AG04450 (cell line): ENCODE results near the gene CFAP99. TPM values are rescaled to one million over a fixed set of nuclear protein-coding genes. Genes with fewer than 3 reads are reported as not detected.

Source experiments
- CTCF ChIA-PET: fragments of 300-600, 350-600 bp; formaldehyde crosslinking; extraction: SDS; loops from one replicate; lab custom pipeline; 2022; ENCODE audit warnings: antibody characterized with exemption, inconsistent platforms; lab: Charles Lee
- POLR2A ChIA-PET: fragments of 350-600 bp; formaldehyde crosslinking; extraction: SDS; loops from one replicate; lab custom pipeline; 2021; ENCODE audit warnings: antibody characterized with exemption, inconsistent platforms; lab: Yijun Ruan, JAX
- DNase-seq: peaks from one replicate; pipeline ENCODE4 v3.0.0-alpha.2; 2011; ENCODE audit warnings: low read depth, low spot score
- H3K27ac ChIP-seq: one replicate; pipeline ENCODE4 v1.5.1; 2012; ENCODE audit warnings: low read depth, low read length, control low read depth
- H3K27me3 ChIP-seq: one replicate; pipeline ENCODE4 v1.6.0; 2012; ENCODE audit warnings: low read length; ENCODE audit not compliant: control insufficient read depth, insufficient read depth
- H3K4me3 ChIP-seq: 2 replicates; pipeline ENCODE4 v1.5.1; 2011; ENCODE audit warnings: mild to moderate bottlenecking, low read depth, low read length, control low read depth
- H3K9me3 ChIP-seq: 2 replicates; pipeline ENCODE4 v1.5.1; 2012; ENCODE audit warnings: low read length; ENCODE audit not compliant: control insufficient read depth, insufficient read depth
- polyA plus RNA-seq: library from polyadenylated mRNA; depleted of rRNA; stranded (reverse); fragments of >200 nt; gene quantifications from 2 replicates; pipeline ENCODE4 v1.2.3, GENCODE V29; 2011
- TF ChIP-seq, protein P1 (sequence below): IDR thresholded peaks from 2 replicates; pipeline ENCODE4 v1.5.1; 2011; ENCODE audit warnings: low read depth, low read length, control low read depth, inconsistent platforms

Gene CFAP99
- polyA plus RNA-seq, 1 experiment: not detected

DNA sequence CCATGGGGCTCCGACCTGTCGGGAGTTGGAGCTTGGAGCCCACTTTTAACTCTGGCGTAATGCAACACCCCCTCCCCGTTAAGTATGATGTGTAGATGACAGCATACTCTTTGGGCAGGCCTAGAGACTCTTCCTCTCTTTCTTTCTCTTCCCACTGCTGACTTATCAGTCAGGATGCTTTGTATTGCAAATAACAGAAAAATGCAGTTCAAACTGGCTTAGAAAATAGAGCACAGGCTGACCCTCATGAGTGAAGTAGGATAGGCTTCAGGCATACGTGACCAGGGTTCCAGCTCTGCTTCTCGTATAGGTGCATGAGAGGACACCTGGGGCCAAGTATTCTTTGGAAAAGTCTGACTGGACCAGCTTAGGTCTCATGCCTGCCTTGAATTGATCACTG, 26.8 kb downstream of the CFAP99 start:
- TF ChIP-seq, protein P1, sequence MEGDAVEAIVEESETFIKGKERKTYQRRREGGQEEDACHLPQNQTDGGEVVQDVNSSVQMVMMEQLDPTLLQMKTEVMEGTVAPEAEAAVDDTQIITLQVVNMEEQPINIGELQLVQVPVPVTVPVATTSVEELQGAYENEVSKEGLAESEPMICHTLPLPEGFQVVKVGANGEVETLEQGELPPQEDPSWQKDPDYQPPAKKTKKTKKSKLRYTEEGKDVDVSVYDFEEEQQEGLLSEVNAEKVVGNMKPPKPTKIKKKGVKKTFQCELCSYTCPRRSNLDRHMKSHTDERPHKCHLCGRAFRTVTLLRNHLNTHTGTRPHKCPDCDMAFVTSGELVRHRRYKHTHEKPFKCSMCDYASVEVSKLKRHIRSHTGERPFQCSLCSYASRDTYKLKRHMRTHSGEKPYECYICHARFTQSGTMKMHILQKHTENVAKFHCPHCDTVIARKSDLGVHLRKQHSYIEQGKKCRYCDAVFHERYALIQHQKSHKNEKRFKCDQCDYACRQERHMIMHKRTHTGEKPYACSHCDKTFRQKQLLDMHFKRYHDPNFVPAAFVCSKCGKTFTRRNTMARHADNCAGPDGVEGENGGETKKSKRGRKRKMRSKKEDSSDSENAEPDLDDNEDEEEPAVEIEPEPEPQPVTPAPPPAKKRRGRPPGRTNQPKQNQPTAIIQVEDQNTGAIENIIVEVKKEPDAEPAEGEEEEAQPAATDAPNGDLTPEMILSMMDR: no peak
- peaks cover 14% of the 10 kb centered on the region for H3K27me3 ChIP-seq
- no peaks in the 10 kb centered on the region; the same call in 1 of the 2 replicates for H3K9me3 ChIP-seq
- ChIA-PET CTCF (interaction anchor here (1.0 kb wide), 1 partner anchor 225 kb away, joined by 3 read pairs; no protein-coding TSS in a partner anchor), POLR2A (no interaction called here)
- no peak overlapping the region for H3K27ac ChIP-seq
- DNase-seq: no peak
- H3K4me3 ChIP-seq: no peak overlapping the region

DNA sequence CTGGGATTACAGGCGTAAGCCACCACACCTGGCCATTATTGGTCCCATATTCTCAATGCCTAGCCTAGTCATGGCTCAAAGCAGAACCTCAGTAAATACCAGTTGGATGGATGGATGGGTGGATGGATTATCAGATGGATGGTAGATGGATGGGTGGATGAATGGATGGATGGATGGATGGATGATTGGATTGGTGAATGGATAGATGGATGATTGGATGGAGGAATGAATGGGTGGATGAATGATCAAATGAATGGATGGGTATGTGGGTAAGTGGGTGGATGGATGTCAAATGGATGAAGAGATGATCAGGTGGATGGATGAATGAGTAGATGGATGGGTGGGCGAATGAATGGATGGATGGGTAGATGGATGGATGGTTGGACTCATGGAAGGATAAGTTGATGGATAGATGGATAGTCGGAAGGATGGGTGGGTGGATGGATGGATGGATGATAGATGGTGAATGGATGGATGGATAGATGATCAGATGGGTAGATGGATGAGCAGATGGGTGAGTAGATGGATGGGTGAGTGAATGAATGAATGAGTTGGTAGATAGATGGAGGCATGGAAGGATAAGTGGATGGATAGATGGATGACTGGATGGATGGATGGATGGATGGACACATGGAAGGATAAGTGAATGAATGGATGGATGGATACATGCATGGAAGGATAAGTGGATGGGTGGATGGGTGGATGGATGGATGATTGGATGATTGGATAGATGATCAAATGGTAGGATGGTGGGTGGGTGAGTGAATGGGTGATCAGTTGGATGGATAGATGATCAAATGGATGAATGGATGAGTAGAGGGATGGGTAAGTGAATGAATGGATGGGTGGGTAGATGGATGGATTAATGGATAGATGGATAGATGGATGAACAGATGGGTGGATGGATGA, 28.2 kb downstream of the CFAP99 start:
- Histone ChIP-seq H3K27ac (no peak overlapping the region), H3K27me3 (peaks cover 20% of the 10 kb centered on the region), H3K9me3 (no peaks in the 10 kb centered on the region; the same call in 1 of the 2 replicates), H3K4me3 (no peak overlapping the region)
- no peak for DNase-seq
- ChIA-PET POLR2A (no interaction called here), CTCF (no interaction called here)
- TF ChIP-seq, protein P1: no peak

DNA sequence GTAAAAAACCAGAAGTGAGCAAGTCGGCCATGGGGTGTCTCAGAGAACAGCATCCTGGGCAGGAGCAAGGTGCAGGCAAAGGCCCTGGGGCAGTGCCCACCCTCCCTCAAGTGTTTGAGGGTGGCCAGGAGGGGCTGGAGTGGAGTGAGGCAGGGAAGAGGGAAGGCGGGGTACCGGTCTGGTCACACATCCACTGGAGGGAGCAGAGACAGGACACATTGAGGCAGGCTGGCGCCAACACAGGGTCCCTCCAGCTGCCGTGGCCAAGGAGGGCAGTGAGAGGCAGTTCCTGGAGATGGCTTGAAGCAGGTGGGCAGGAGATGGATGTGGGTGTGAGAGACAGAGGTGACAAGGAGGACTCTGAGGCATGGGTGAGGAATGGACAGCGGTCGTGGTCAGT, 29.8 kb downstream of the CFAP99 start:
- ChIA-PET POLR2A (no interaction called here), CTCF (no interaction called here)
- TF ChIP-seq, protein P1: no peak
- Histone ChIP-seq H3K4me3 (no peak overlapping the region), H3K27me3 (peaks cover 24% of the 10 kb centered on the region), H3K9me3 (no peaks in the 10 kb centered on the region; the same call in 1 of the 2 replicates), H3K27ac (no peak overlapping the region)
- no peak for DNase-seq

DNA sequence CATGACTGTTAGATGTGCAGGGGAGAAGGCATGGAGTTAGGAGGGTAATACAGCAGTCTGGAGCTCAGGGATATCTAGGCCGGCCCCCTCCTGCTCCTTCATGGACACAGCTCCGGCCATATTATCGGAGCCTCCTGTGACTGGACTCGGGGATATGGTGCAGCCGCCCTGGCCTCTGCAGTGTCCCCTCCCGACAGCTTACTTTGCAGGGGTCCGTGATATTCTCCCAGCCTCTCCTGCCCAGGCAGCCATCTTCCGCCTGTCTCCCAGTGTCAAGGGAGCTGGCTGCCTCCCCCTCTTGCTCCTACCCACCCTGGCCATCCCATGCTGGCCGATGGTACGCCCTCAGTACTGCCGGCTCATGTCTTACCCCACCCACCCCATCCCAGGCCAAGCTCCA, 30.3 kb downstream of the CFAP99 start:
- Histone ChIP-seq H3K9me3 (no peaks in the 10 kb centered on the region; the same call in 1 of the 2 replicates), H3K27ac (no peak overlapping the region), H3K27me3 (peaks cover 24% of the 10 kb centered on the region), H3K4me3 (no peak overlapping the region)
- no peak for DNase-seq
- TF ChIP-seq, protein P1: no peak
- ChIA-PET CTCF (no interaction called here), POLR2A (interaction anchor here (0.5 to 0.6 kb wide), 2 partner anchors 10 to 247 kb away, joined by 3 read pairs; no protein-coding TSS in a partner anchor)
